Endothelial cell of umbilical vein (primary cell): ENCODE measurements around the gene NAT16. TPM values are rescaled to one million over a fixed set of nuclear protein-coding genes. Genes with fewer than 3 reads are reported as not detected.

ENCODE experiments used
- BruUV-seq: library from RNA; stranded (reverse); fragments of 400-500 nt; replicated peaks from 2 replicates; lab custom pipeline; 2021; lab: Mats Ljungman, UMichigan
- CTCF ChIA-PET: fragments of 300-600, 350-600 bp; sonication (Branson Sonifier 250); formaldehyde crosslinking; loops from one replicate; lab custom pipeline; 2021; ENCODE audit warnings: antibody characterized with exemption, inconsistent platforms; lab: Charles Lee
- POLR2A ChIA-PET: fragments of 300-600, 350-600 bp; sonication (Branson Sonifier 250); formaldehyde crosslinking; loops from one replicate; lab custom pipeline; 2021; ENCODE audit warnings: antibody characterized with exemption, inconsistent platforms; lab: Charles Lee
- DNase-seq: peaks from one replicate; pipeline ENCODE4 v3.0.0-alpha.2; 2011; ENCODE audit warnings: low read depth, low spot score
- FAIRE-seq: peaks from 2 replicates; lab custom pipeline; 2011; peaks lifted over from hg19 to GRCh38; lab: Jason Lieb, UNC
- H2AFZ ChIP-seq: 2 replicates; pipeline ENCODE4 v1.6.0; 2012; ENCODE audit warnings: low read depth, low read length, control low read depth, inconsistent platforms
- H3K27ac ChIP-seq: 2 replicates; pipeline ENCODE4 v1.5.1; 2011; ENCODE audit warnings: low read depth, mild to moderate bottlenecking, control low read depth, low read length, moderate library complexity; ENCODE audit not compliant: insufficient read depth
- H3K27me3 ChIP-seq, 2 experiments: 2 replicates each; pipeline versions ENCODE4 v1.6.0 to v1.6.1; 2011; ENCODE audit warnings: low read length in 2 of 2, mixed read lengths in 1 of 2; ENCODE audit not compliant: control insufficient read depth in 2 of 2, insufficient read depth in 2 of 2
- H3K36me3 ChIP-seq, 2 experiments: 2 replicates in 1 of 2; 3 replicates in 1 of 2; pipeline ENCODE4 v1.5.1; 2011; ENCODE audit warnings: low read length in 2 of 2, mild to moderate bottlenecking in 1 of 2, moderate library complexity in 1 of 2; ENCODE audit not compliant: control insufficient read depth in 2 of 2, insufficient read depth in 2 of 2; ENCODE audit errors: extremely low read depth in 1 of 2
- H3K4me1 ChIP-seq: 3 replicates; pipeline ENCODE4 v1.5.1; 2011; ENCODE audit warnings: mild to moderate bottlenecking, low read length; ENCODE audit not compliant: control insufficient read depth, insufficient read depth; ENCODE audit errors: extremely low read depth
- H3K4me2 ChIP-seq: 2 replicates; pipeline ENCODE4 v1.6.1; 2011; ENCODE audit warnings: low read length, control low read depth, mixed read lengths; ENCODE audit not compliant: insufficient read depth
- H3K4me3 ChIP-seq, 3 experiments: fragments of 200-600 bp in 1 of 3; sonication (generic), shearing (Covaris generic) in 1 of 3; replicated peaks in 1 of 3; 2 replicates each; pipeline ENCODE4 v1.5.1; 2011 to 2016; ENCODE audit warnings: control low read depth in 3 of 3, low read length in 3 of 3, mild to moderate bottlenecking in 2 of 3, inconsistent platforms in 1 of 3, low read depth in 1 of 3, moderate library complexity in 1 of 3; ENCODE audit not compliant: insufficient read depth in 1 of 3
- H3K79me2 ChIP-seq: 2 replicates; pipeline ENCODE4 v1.6.0; 2012; ENCODE audit warnings: low read length, inconsistent platforms; ENCODE audit not compliant: control insufficient read depth, insufficient read depth
- H3K9ac ChIP-seq: replicated peaks from 2 replicates; pipeline ENCODE3; 2011; ENCODE audit warnings: low read length, control low read depth; ENCODE audit not compliant: insufficient read depth; ENCODE audit errors: extremely low read depth
- H3K9me1 ChIP-seq: replicated peaks from 3 replicates; pipeline ENCODE4 v1.6.0; 2011; ENCODE audit warnings: mild to moderate bottlenecking, low read length; ENCODE audit not compliant: control insufficient read depth, insufficient read depth; ENCODE audit errors: extremely low read depth
- H3K9me3 ChIP-seq: replicated peaks from 2 replicates; pipeline ENCODE4 v1.5.1; 2012; ENCODE audit warnings: low read length, inconsistent platforms; ENCODE audit not compliant: control insufficient read depth, insufficient read depth
- H4K20me1 ChIP-seq: replicated peaks from 2 replicates; pipeline ENCODE3; 2011; ENCODE audit warnings: mild to moderate bottlenecking, low read length; ENCODE audit not compliant: control insufficient read depth, insufficient read depth; ENCODE audit errors: extremely low read depth
- CTCF ChIP-seq, 2 donors: IDR thresholded peaks; 1 replicate in 1 of 2; 2 replicates in 1 of 2; pipeline ENCODE4 v1.5.1; 2011; ENCODE audit warnings: low read length in 2 of 2, mild to moderate bottlenecking in 2 of 2, moderate library complexity in 2 of 2, control low read depth in 1 of 2, inconsistent platforms in 1 of 2, low read depth in 1 of 2; ENCODE audit not compliant: insufficient read depth in 1 of 2; ENCODE audit errors: extremely low read depth in 1 of 2
- EZH2 ChIP-seq: IDR thresholded peaks from 2 replicates; pipeline ENCODE4 v1.6.1; 2012; ENCODE audit warnings: borderline replicate concordance, low read depth, mild to moderate bottlenecking, moderate library complexity, low read length, inconsistent platforms; ENCODE audit not compliant: severe bottlenecking
- FOS ChIP-seq: IDR thresholded peaks from 2 replicates; pipeline ENCODE4 v1.6.1; 2011; ENCODE audit warnings: mild to moderate bottlenecking, low read length, moderate library complexity, borderline replicate concordance; ENCODE audit not compliant: insufficient read depth
- GATA2 ChIP-seq: IDR thresholded peaks from 2 replicates; pipeline ENCODE4 v1.7.0; 2011; ENCODE audit warnings: low read depth, mild to moderate bottlenecking, moderate library complexity, mixed read lengths, low read length; ENCODE audit not compliant: insufficient read length, insufficient read depth
- JUN ChIP-seq: IDR thresholded peaks from 2 replicates; pipeline ENCODE4 v1.6.1; 2011; ENCODE audit warnings: borderline replicate concordance, low read depth; ENCODE audit not compliant: insufficient read length, insufficient read depth
- MYC ChIP-seq: IDR thresholded peaks from one replicate; pipeline ENCODE4 v1.6.1; 2011; ENCODE audit warnings: mild to moderate bottlenecking, low read depth, low read length
- POLR2A ChIP-seq: IDR thresholded peaks from 2 replicates; pipeline ENCODE4 v1.6.1; 2012; ENCODE audit warnings: low read depth, mild to moderate bottlenecking, control low read depth, low read length
- POLR2AphosphoS5 ChIP-seq: IDR thresholded peaks from 2 replicates; pipeline ENCODE4 v1.6.1; 2012; ENCODE audit warnings: low read depth, mild to moderate bottlenecking, control low read depth, low read length, moderate library complexity; ENCODE audit not compliant: insufficient read depth
- dilution Hi-C: fragments of 300-500 bp; cut with MboI; formaldehyde crosslinking; loops from one replicate; pipeline ENCODE4 v1.15.0; 2019; ENCODE audit warnings: low sequenced_read_pairs; ENCODE audit not compliant: extremely low pct_ligation_motif_present
- intact Hi-C: fragments of 100-400 bp; cut with micrococcal nuclease; formaldehyde crosslinking; loops from one replicate; pipeline ENCODE4 v1.10.0; 2022
- polyA plus RNA-seq, 4 experiments: library from polyadenylated mRNA; depleted of rRNA in 3 of 4; stranded (reverse) in 3 of 4; unstranded in 1 of 4; fragments of >200 nt; gene quantifications; 2 replicates each; pipeline versions ENCODE4 v1.2.1 to v1.2.3, GENCODE V29; 2011 to 2012; ENCODE audit warnings: missing spikeins in 1 of 4
- total RNA-seq: library from RNA; stranded (reverse); gene quantifications from 2 replicates; pipeline ENCODE4 v1.2.3, GENCODE V29; 2021
- TF ChIP-seq, protein P1 (sequence below): IDR thresholded peaks from 2 replicates; pipeline ENCODE4 v1.6.1; 2011; ENCODE audit not compliant: insufficient read depth, insufficient read length

Gene NAT16
- total and polyA plus RNA-seq, 2 donors (not counting 3 experiments of a cell fraction or from before 2014, with no cell fraction given), result not detected

DNA sequence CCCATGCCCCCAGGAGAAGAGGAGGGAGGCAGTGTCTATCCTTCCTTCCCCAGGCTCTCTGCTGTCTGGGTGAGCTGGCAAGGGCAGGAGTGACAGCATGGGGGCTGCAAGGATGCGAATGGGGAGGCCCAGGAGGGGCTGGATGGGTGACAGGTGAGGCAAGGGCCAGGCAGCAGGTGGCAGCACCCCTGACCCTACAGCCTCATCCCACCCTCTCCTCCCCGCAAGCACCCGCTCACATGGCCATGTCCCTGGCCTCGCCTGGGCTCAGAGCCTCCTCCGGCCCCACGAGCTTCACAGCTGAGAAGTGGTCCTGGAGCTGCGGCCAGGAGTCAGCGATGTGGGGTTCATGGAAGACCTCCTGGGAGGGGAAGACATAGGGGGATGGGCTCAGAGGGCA lies 31.9 kb upstream of the NAT16 start:
- Histone ChIP-seq H3K27ac (no peak overlapping the region), H3K9me1 (no peaks in the 10 kb centered on the region), H3K4me2 (no peak overlapping the region), H2AFZ (no peak overlapping the region), H3K4me3 (no peak overlapping the region), H3K9ac (no peak overlapping the region), H3K27me3 (no peaks in the 10 kb centered on the region), H3K36me3 (peaks cover 14 to 38% of the 10 kb centered on the region in 2 experiments), H4K20me1 (no peaks in the 10 kb centered on the region), H3K79me2 (peaks cover 21% of the 10 kb centered on the region), H3K4me1 (peaks cover 6% of the 10 kb centered on the region), H3K9me3 (no peaks in the 10 kb centered on the region)
- FAIRE-seq, result no peak
- DNase-seq, result no peak
- intact Hi-C loops, result no loop called here
- CTCF ChIA-PET, result no interaction called here
- BruUV-seq, result no TSS peak
- TF ChIP-seq CTCF (IDR thresholded peaks at IDR 0.05; ENCODE audit: extremely low read depth in 1 of 2, insufficient read depth in 1 of 2, low read depth in 1 of 2, low read length in 2 of 2) (no peak), EZH2 (no peak), JUN (no peak)
- TF ChIP-seq, protein P1, sequence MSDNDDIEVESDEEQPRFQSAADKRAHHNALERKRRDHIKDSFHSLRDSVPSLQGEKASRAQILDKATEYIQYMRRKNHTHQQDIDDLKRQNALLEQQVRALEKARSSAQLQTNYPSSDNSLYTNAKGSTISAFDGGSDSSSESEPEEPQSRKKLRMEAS, result no peak
- dilution Hi-C loops, result no loop called here
- POLR2A ChIA-PET, result no interaction called here

GRCh38 chr7:101211501-101211900 lies 31.4 kb upstream of the NAT16 start:
- Histone ChIP-seq H3K36me3 (peaks cover 14 to 40% of the 10 kb centered on the region in 2 experiments), H3K9me3 (no peaks in the 10 kb centered on the region), H3K4me2 (no peak overlapping the region), H3K79me2 (peaks cover 15% of the 10 kb centered on the region), H3K27me3 (no peaks in the 10 kb centered on the region), H2AFZ (no peak overlapping the region), H3K27ac (no peak overlapping the region), H3K9ac (no peak overlapping the region), H3K4me3 (no peak overlapping the region), H3K9me1 (no peaks in the 10 kb centered on the region), H4K20me1 (no peaks in the 10 kb centered on the region), H3K4me1 (peaks cover 6% of the 10 kb centered on the region)
- ChIA-PET CTCF (interaction anchor here (1.7 kb wide), 1 partner anchor 19 kb away, joined by 6 read pairs; no protein-coding TSS in a partner anchor), POLR2A (no interaction called here)
- TF ChIP-seq POLR2A, result no peak
- TF ChIP-seq, protein P1, result no peak
- no peak for TF ChIP-seq MYC
- no peak for TF ChIP-seq FOS
- TF ChIP-seq EZH2, result no peak
- no peak for TF ChIP-seq CTCF (IDR thresholded peaks at IDR 0.05; ENCODE audit: extremely low read depth in 1 of 2, insufficient read depth in 1 of 2, low read depth in 1 of 2, low read length in 2 of 2)
- no peak for TF ChIP-seq POLR2AphosphoS5
- no peak for TF ChIP-seq GATA2
- FAIRE-seq (no peak), DNase-seq (no peak)
- BruUV-seq, result no TSS peak
- dilution Hi-C loops, result no loop called here
- intact Hi-C loops, result no loop called here
